ENCODE measurements around the gene EHD3.

EHD3 gene

DNA sequence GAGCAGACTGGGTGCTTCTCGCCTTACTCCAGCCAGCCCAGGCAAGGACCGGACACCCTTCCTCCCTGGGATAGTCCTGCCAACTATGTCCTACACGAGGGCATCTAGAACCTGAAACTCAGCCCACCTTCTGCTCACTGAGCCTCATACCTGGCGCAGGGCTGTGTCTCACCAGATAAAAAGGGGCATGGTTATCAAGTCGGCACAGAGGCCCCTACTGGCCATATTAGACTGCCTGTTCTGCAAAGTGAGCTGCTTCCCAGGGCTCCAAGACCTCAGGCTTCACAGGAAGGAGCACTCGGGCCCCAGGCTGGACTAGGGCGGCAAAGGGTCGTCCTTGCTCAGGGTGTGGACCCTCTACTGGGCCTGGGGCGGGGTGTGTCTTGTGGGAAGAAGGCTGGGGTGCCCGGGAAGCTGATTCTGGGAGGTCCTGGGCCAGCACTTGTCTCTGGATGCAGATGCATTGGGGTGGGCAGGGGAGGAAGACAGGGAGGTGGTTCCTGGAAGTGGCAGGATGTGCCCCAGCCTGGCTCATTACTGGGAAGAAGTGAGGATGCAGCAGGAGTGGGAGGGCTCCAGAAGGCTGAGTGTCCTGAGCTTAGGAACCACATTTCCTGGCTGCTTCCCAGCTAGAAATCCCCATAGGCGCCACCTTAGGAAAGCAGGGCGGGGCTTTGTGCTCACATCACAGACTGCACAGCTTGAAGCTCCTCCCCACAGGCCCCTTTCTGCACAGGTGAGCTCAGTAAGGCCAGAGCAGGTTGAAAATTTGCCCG, 19.6 kb downstream of the EHD3 start:
- no peak for ATAC-seq
- TF ChIP-seq ZFP3 (CRISPR knock-in tag; IDR thresholded peaks at IDR 0.05) (no peak), ZNF8 (CRISPR knock-in tag; IDR thresholded peaks at IDR 0.05) (no peak), TSHZ2 (CRISPR knock-in tag; IDR thresholded peaks at IDR 0.05) (no peak), ISL1 (CRISPR knock-in tag; IDR thresholded peaks at IDR 0.05) (no peak), RARB (CRISPR knock-in tag; IDR thresholded peaks at IDR 0.05) (no peak), POU6F1 (CRISPR knock-in tag; IDR thresholded peaks at IDR 0.05; ENCODE audit: borderline replicate concordance, low read depth) (no peak), ZC3H10 (CRISPR knock-in tag; IDR thresholded peaks at IDR 0.05) (no peak), TCF4 (CRISPR knock-in tag; IDR thresholded peaks at IDR 0.05; ENCODE audit: borderline replicate concordance) (no peak), ESRRG (CRISPR knock-in tag; IDR thresholded peaks at IDR 0.05) (no peak)
- TF ChIP-seq, protein P1, sequence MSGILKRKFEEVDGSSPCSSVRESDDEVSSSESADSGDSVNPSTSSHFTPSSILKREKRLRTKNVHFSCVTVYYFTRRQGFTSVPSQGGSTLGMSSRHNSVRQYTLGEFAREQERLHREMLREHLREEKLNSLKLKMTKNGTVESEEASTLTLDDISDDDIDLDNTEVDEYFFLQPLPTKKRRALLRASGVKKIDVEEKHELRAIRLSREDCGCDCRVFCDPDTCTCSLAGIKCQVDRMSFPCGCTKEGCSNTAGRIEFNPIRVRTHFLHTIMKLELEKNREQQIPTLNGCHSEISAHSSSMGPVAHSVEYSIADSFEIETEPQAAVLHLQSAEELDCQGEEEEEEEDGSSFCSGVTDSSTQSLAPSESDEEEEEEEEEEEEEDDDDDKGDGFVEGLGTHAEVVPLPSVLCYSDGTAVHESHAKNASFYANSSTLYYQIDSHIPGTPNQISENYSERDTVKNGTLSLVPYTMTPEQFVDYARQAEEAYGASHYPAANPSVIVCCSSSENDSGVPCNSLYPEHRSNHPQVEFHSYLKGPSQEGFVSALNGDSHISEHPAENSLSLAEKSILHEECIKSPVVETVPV (CRISPR knock-in tag; IDR thresholded peaks at IDR 0.05): no peak
- TF ChIP-seq, protein P2, sequence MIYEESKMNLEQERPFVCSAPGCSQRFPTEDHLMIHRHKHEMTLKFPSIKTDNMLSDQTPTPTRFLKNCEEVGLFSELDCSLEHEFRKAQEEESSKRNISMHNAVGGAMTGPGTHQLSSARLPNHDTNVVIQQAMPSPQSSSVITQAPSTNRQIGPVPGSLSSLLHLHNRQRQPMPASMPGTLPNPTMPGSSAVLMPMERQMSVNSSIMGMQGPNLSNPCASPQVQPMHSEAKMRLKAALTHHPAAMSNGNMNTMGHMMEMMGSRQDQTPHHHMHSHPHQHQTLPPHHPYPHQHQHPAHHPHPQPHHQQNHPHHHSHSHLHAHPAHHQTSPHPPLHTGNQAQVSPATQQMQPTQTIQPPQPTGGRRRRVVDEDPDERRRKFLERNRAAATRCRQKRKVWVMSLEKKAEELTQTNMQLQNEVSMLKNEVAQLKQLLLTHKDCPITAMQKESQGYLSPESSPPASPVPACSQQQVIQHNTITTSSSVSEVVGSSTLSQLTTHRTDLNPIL (CRISPR knock-in tag; IDR thresholded peaks at IDR 0.05; ENCODE audit: low read depth): no peak

DNA sequence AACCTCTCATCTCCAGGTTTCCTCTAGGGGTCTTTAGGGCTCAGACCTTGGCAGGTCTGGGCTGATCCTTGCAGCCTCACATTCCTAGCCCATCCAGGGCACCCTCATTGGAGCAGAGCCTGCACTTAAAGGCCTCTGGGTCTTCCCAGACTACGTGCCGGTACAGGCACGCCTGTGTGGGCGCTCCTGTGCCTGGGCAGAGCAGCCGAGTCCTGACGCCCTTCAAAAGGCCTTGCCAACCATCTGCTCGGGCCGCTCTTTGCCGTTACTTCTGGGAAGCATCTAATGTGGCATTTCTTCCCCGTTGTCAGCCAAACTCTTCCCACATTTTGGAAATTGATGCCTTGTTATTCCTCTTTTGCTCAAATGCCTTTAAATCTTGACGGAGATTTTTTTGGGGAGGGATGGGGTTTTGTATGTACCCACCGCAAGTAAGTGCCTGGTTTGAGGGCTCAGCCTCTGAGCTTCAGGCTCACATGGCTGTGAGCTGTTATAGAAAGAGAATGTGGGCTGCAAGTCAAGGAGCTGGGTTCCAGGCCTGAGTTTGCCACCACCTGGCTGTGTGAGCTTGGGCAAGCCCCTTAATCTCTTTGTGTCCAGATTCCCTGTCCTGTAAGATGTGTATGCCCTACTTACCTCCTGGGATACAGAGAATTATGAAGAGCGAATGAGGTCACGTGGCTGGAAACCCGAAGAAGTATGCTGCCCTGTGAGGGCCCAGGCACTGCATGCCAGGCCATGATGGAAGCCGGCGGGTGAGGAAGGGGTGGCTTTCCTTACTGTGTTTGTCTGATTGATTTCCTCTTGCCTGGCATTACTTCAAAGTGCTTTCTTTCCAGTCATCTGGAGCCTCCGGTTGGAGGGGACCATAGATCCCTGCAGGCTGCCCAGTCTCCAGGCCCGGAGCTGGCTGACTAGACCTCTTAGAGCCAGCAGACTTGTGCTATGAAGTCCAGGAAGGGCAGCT, 20.6 kb downstream of the EHD3 start:
- no peak for ATAC-seq

More for the DNA sequence above, 20.6 kb downstream of the EHD3 start:
- TF ChIP-seq TSHZ2 (CRISPR knock-in tag; IDR thresholded peaks at IDR 0.05) (no peak), SNAI2 (CRISPR knock-in tag; IDR thresholded peaks at IDR 0.05) (no peak), BACH2 (CRISPR knock-in tag; IDR thresholded peaks at IDR 0.05; ENCODE audit: borderline replicate concordance) (no peak), TOX (CRISPR knock-in tag; IDR thresholded peaks at IDR 0.05; ENCODE audit: borderline replicate concordance) (no peak), ESRRG (CRISPR knock-in tag; IDR thresholded peaks at IDR 0.05) (no peak), PATZ1 (CRISPR knock-in tag; IDR thresholded peaks at IDR 0.05; ENCODE audit: borderline replicate concordance) (no peak), ISL1 (CRISPR knock-in tag; IDR thresholded peaks at IDR 0.05) (no peak), OSR1 (CRISPR knock-in tag; IDR thresholded peaks at IDR 0.05) (no peak), RARB (CRISPR knock-in tag; IDR thresholded peaks at IDR 0.05) (no peak)
- TF ChIP-seq, protein P1 (CRISPR knock-in tag; IDR thresholded peaks at IDR 0.05): no peak
- TF ChIP-seq, protein P2 (CRISPR knock-in tag; IDR thresholded peaks at IDR 0.05; ENCODE audit: low read depth): no peak

Measured in SK-N-SH treated with all-trans-retinoic acid at 6 μM for 48 hours (cell line).